Parathyroid adenoma (tissue), 2 donors: ENCODE data around the gene AKT3.
"Not testable (repeated sequence)": the region's sequence is repeated elsewhere in the genome, so short reads cannot be mapped to it uniquely, and the experiment has no call there.

Experiments
- H2AFZ ChIP-seq: fragments of 300-600 bp; sonication (generic); one replicate; pipeline ENCODE4 v1.7.0; 2017; ENCODE audit warnings: antibody characterized with exemption, mild to moderate bottlenecking
- H3K27ac ChIP-seq: fragments of 300-600 bp; sonication (generic); one replicate; pipeline ENCODE4 v1.7.0; 2017
- H3K27me3 ChIP-seq: fragments of 300-600 bp; sonication (generic); one replicate; pipeline ENCODE4 v1.7.0; 2017; ENCODE audit warnings: low read length; ENCODE audit not compliant: control insufficient read depth, insufficient read depth
- H3K36me3 ChIP-seq: fragments of 300-600 bp; sonication (generic); one replicate; pipeline ENCODE4 v1.7.0; 2017; ENCODE audit warnings: low read length; ENCODE audit not compliant: control insufficient read depth, insufficient read depth
- H3K4me1 ChIP-seq: fragments of 300-600 bp; sonication (generic); one replicate; pipeline ENCODE4 v1.7.0; 2017; ENCODE audit warnings: control low read depth
- H3K4me2 ChIP-seq: fragments of 300-600 bp; sonication (generic); one replicate; pipeline ENCODE4 v1.7.0; 2017; ENCODE audit warnings: low read length
- H3K4me3 ChIP-seq: fragments of 300-600 bp; sonication (generic); one replicate; pipeline ENCODE4 v1.7.0; 2017; ENCODE audit warnings: low read depth, low read length
- H3K79me2 ChIP-seq: fragments of 300-600 bp; sonication (generic); one replicate; pipeline ENCODE4 v1.7.0; 2017; ENCODE audit warnings: control low read depth
- H3K9ac ChIP-seq: fragments of 300-600 bp; sonication (generic); one replicate; pipeline ENCODE4 v1.7.0; 2017; ENCODE audit warnings: mild to moderate bottlenecking
- H3K9me3 ChIP-seq: fragments of 300-600 bp; sonication (generic); one replicate; pipeline ENCODE4 v1.7.0; 2017; ENCODE audit warnings: low read length; ENCODE audit not compliant: control insufficient read depth
- CTCF ChIP-seq: fragments of 300-600 bp; sonication (generic); IDR thresholded peaks from one replicate; pipeline ENCODE4 v1.7.0; 2017; ENCODE audit warnings: antibody characterized with exemption, mild to moderate bottlenecking
- donor health status: primary hyperparathyroidism.

The AKT3 gene

GRCh38 chr1:243885806-243886205 is 35.8 kb upstream of the AKT3 start:
- no peak overlapping the region for H3K9ac ChIP-seq

GRCh38 chr1:243884603-243885002 is 34.6 kb upstream of the AKT3 start:
- Histone ChIP-seq H3K4me1 (no peaks in the 10 kb centered on the region), H3K9me3 (no peaks in the 10 kb centered on the region), H3K27me3 (no peaks in the 10 kb centered on the region), H3K27ac (no peak overlapping the region), H3K9ac (no peak overlapping the region), H3K4me2 (no peak overlapping the region), H3K4me3 (no peak overlapping the region), H3K79me2 (no peaks in the 10 kb centered on the region), H3K36me3 (no peaks in the 10 kb centered on the region), H2AFZ (no peak overlapping the region)
- no peak for TF ChIP-seq CTCF

More at GRCh38 chr1:243885806-243886205, 35.8 kb upstream of the AKT3 start:
- Histone ChIP-seq H2AFZ (no peak overlapping the region), H3K36me3 (no peaks in the 10 kb centered on the region), H3K79me2 (no peaks in the 10 kb centered on the region), H3K4me3 (no peak overlapping the region), H3K27me3 (no peaks in the 10 kb centered on the region), H3K27ac (no peak overlapping the region), H3K4me2 (no peak overlapping the region), H3K9me3 (no peaks in the 10 kb centered on the region), H3K4me1 (no peaks in the 10 kb centered on the region)
- TF ChIP-seq CTCF, result no peak

DNA sequence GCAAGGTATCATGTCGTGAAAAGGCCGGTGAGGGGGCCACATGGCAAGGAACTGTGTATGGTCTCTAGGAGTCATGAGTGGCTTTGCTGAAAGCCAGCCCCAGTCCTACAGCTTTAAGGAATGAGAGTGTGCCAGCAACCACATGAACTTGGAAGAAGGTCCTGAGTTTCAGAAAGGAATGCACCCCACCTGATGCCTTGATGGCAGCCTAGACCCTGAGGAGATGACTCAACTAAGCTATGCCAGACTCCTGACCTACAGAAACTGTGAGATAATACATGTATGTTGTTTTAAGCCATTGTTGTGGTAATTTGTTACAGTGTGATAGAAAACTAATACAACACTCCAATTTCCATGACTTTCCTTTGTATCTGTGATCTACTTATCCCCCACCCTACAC is 33.5 kb upstream of the AKT3 start:
- Histone ChIP-seq H3K9me3 (no peaks in the 10 kb centered on the region), H3K9ac (no peak overlapping the region), H3K27ac (no peak overlapping the region), H3K4me1 (no peaks in the 10 kb centered on the region), H3K4me2 (no peak overlapping the region), H2AFZ (no peak overlapping the region), H3K36me3 (no peaks in the 10 kb centered on the region), H3K79me2 (no peaks in the 10 kb centered on the region), H3K4me3 (no peak overlapping the region), H3K27me3 (no peaks in the 10 kb centered on the region)
- no peak for TF ChIP-seq CTCF

GRCh38 chr1:243882276-243882675 is 32.2 kb upstream of the AKT3 start:
- Histone ChIP-seq H3K4me3 (no peak overlapping the region), H3K4me1 (no peaks in the 10 kb centered on the region), H3K36me3 (no peaks in the 10 kb centered on the region), H3K9ac (no peak overlapping the region), H3K9me3 (no peaks in the 10 kb centered on the region), H2AFZ (no peak overlapping the region), H3K27me3 (no peaks in the 10 kb centered on the region), H3K79me2 (no peaks in the 10 kb centered on the region), H3K4me2 (no peak overlapping the region), H3K27ac (no peak overlapping the region)
- TF ChIP-seq CTCF, result no peak

- H2AFZ ChIP-seq, H3K4me2 ChIP-seq, H3K4me3 ChIP-seq, H3K27ac ChIP-seq, H3K9me3 ChIP-seq, H3K36me3 ChIP-seq, H3K27me3 ChIP-seq, H3K9ac ChIP-seq, H3K4me1 ChIP-seq, H3K79me2 ChIP-seq: not testable (repeated sequence)
Measured at GRCh38 chr1:243877058-243877457, 27.0 kb upstream of the AKT3 start.
